ENCODE measurements around the gene S100A14. TPM values are rescaled to one million over a fixed set of nuclear protein-coding genes. Genes with fewer than 3 reads are reported as not detected.

The S100A14 gene
- total and polyA plus RNA-seq, 2 of the 13 experiments (the other 11 are each of a cell fraction or from before 2014, with no cell fraction given), result 1.4 to 7.7 TPM

- H3K79me2 ChIP-seq (ENCODE audit: insufficient read depth, low read length), result peaks cover 12% of the 10 kb centered on the region
- intact Hi-C loops (cut with micrococcal nuclease; ENCODE audit: unreplicated experiment), result no loop called here
- no peak overlapping the region for H3K9ac ChIP-seq (ENCODE audit: insufficient read depth, low read depth, low read length)
- ChIA-PET POLR2A (interaction anchor here (1.0 kb wide), 1 partner anchor 21 kb away, joined by 3 read pairs; the partner anchor contains the start of gene CHTOP), CTCF (ENCODE audit: low intra/inter-chr PET ratio, low total read pairs) (no interaction called here)
- H4K20me1 ChIP-seq (ENCODE audit: insufficient read depth, low read length), result no peaks in the 10 kb centered on the region
- H2AFZ ChIP-seq (ENCODE audit: low read length), result no peak overlapping the region
- ATAC-seq, result peak; percentile 35
- no peaks in the 10 kb centered on the region; a peak in 1 of 5 replicates for H3K27me3 ChIP-seq (ENCODE audit: control insufficient read depth in 1 of 2, insufficient read depth in 2 of 2, low read length in 2 of 2)
- no peaks in the 10 kb centered on the region for H3K36me3 ChIP-seq (replicated peaks in 1 of 2; ENCODE audit: control insufficient read depth in 1 of 2, insufficient read depth in 2 of 2, low read length in 2 of 2)
- FAIRE-seq, result peak; percentile 75
- in situ Hi-C loops (cut with HindIII; ENCODE audit: extremely low pct_ligation_motif_present, low pct_unique_long_range_greater_than_20kb), result no loop called here
- peak; percentile 56 for DNase-seq (ENCODE audit: low spot score)
- peak overlapping the region in 1 of 3 experiments; percentile 9; a peak in 1 of 6 replicates for H3K4me3 ChIP-seq (replicated peaks in 1 of 3; ENCODE audit: insufficient read depth in 1 of 3, low read depth in 2 of 3, low read length in 3 of 3)
- H3K9me3 ChIP-seq (ENCODE audit: low read length), result no peaks in the 10 kb centered on the region
- H3K4me1 ChIP-seq (ENCODE audit: insufficient read depth, low read length), result peaks cover 45% of the 10 kb centered on the region
- WGBS (ENCODE audit: low lambda C conversion rate), result 10% methylated on average over 3 of the region's 3 CpGs
- H3K4me2 ChIP-seq (ENCODE audit: low read depth, low read length), result peak overlapping the region; percentile 46
- BruUV-seq (replicated peaks), result no TSS peak
- peak overlapping the region; percentile 7 for H3K27ac ChIP-seq (ENCODE audit: extremely low read length, insufficient read depth, low read length)
- TF ChIP-seq FOXA3 (CRISPR knock-in tag; IDR thresholded peaks at IDR 0.05) (peak; percentile 38; the same call in 1 of the 2 replicates), KLF6 (CRISPR knock-in tag; IDR thresholded peaks at IDR 0.05) (no peak), ZNF749 (CRISPR knock-in tag; IDR thresholded peaks at IDR 0.05; ENCODE audit: borderline replicate concordance) (no peak), SIX1 (CRISPR knock-in tag; IDR thresholded peaks at IDR 0.05; ENCODE audit: borderline replicate concordance) (no peak), POLR2AphosphoS5 (IDR thresholded peaks at IDR 0.05; ENCODE audit: low read depth, low read length) (no peak), EP300 (IDR thresholded peaks at IDR 0.05; ENCODE audit: low read depth in 2 of 2, low read length in 2 of 2) (no peak), EP300 (CRISPR knock-in tag; IDR thresholded peaks at IDR 0.05; ENCODE audit: borderline replicate concordance) (no peak), ZNF230 (CRISPR knock-in tag; IDR thresholded peaks at IDR 0.05) (no peak), RARG (CRISPR knock-in tag; IDR thresholded peaks at IDR 0.05; ENCODE audit: low read depth) (no peak), ZNF609 (CRISPR knock-in tag; IDR thresholded peaks at IDR 0.05; ENCODE audit: borderline replicate concordance) (0 out of 2 replicates have a peak, but pooled peaks have one; percentile 33), PAWR (CRISPR knock-in tag; IDR thresholded peaks at IDR 0.05; ENCODE audit: borderline replicate concordance) (no peak), ZNF207 (IDR thresholded peaks at IDR 0.05; ENCODE audit: borderline replicate concordance) (no peak), ERF (CRISPR knock-in tag; IDR thresholded peaks at IDR 0.05) (no peak), ZNF773 (CRISPR knock-in tag; IDR thresholded peaks at IDR 0.05; ENCODE audit: borderline replicate concordance) (no peak), ZSCAN31 (CRISPR knock-in tag; IDR thresholded peaks at IDR 0.05; ENCODE audit: low read depth) (no peak), MATR3 (CRISPR knock-in tag; IDR thresholded peaks at IDR 0.05) (no peak)
- TF ChIP-seq, protein P1, sequence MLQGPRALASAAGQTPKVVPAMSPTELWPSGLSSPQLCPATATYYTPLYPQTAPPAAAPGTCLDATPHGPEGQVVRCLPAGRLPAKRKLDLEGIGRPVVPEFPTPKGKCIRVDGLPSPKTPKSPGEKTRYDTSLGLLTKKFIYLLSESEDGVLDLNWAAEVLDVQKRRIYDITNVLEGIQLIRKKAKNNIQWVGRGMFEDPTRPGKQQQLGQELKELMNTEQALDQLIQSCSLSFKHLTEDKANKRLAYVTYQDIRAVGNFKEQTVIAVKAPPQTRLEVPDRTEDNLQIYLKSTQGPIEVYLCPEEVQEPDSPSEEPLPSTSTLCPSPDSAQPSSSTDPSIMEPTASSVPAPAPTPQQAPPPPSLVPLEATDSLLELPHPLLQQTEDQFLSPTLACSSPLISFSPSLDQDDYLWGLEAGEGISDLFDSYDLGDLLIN (CRISPR knock-in tag; IDR thresholded peaks at IDR 0.05; ENCODE audit: borderline replicate concordance), result no peak
- TF ChIP-seq, protein P2, sequence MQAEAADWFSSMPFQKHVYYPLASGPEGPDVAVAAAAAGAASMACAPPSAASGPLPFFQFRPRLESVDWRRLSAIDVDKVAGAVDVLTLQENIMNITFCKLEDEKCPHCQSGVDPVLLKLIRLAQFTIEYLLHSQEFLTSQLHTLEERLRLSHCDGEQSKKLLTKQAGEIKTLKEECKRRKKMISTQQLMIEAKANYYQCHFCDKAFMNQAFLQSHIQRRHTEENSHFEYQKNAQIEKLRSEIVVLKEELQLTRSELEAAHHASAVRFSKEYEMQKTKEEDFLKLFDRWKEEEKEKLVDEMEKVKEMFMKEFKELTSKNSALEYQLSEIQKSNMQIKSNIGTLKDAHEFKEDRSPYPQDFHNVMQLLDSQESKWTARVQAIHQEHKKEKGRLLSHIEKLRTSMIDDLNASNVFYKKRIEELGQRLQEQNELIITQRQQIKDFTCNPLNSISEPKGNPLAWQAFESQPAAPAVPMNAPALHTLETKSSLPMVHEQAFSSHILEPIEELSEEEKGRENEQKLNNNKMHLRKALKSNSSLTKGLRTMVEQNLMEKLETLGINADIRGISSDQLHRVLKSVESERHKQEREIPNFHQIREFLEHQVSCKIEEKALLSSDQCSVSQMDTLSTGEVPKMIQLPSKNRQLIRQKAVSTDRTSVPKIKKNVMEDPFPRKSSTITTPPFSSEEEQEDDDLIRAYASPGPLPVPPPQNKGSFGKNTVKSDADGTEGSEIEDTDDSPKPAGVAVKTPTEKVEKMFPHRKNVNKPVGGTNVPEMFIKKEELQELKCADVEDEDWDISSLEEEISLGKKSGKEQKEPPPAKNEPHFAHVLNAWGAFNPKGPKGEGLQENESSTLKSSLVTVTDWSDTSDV (CRISPR knock-in tag; IDR thresholded peaks at IDR 0.05), result no peak
These were observed 39.2 kb upstream of the S100A14 start for GRCh38 chr1:153655333-153655732.

Data from HepG2 (cell line).